Stimulated activated CD4-positive, alpha-beta T cell treated with anti-CD3 and anti-CD28 coated beads, TNF-alpha, amount 100 ng/mL, for 24 hours (primary cell): ENCODE data around the gene BSND.

Experiments used
- DNase-seq, 3 experiments: peaks; one replicate each; pipeline ENCODE4 v3.0.0-alpha.2; 2020; ENCODE audit warnings: low read depth in 3 of 3

The BSND gene

GRCh38 chr1:54975356-54976108 lies 23.2 kb upstream of the BSND start:
- no peak for DNase-seq

- DNase-seq: no peak
These were observed 22.0 kb upstream of the BSND start for GRCh38 chr1:54976747-54977146.

- no peak for DNase-seq
These were observed 21.0 kb upstream of the BSND start for GRCh38 chr1:54977533-54978297.

GRCh38 chr1:54978528-54979326 lies 20.0 kb upstream of the BSND start:
- no peak for DNase-seq

- DNase-seq: no peak
These were observed 19.3 kb upstream of the BSND start for GRCh38 chr1:54979327-54979891.

- no peak for DNase-seq
These were observed 18.6 kb upstream of the BSND start for GRCh38 chr1:54980046-54980527.

- DNase-seq: no peak
These were observed 18.0 kb upstream of the BSND start, which contains the start of gene TMEM61 for GRCh38 chr1:54980528-54981241. TSS of gene TMEM61 (plus strand) at chr1:54980628. CDS start at chr1:54981066, 438 bp downstream.

- no peak for DNase-seq
These were observed 17.3 kb upstream of the BSND start for GRCh38 chr1:54981466-54981865.

GRCh38 chr1:54982739-54983138 lies 16.0 kb upstream of the BSND start:
- no peak for DNase-seq

- DNase-seq: no peak
These were observed 14.4 kb upstream of the BSND start for GRCh38 chr1:54984131-54984842.

GRCh38 chr1:54985556-54985955 lies 13.2 kb upstream of the BSND start:
- no peak for DNase-seq

- no peak for DNase-seq
These were observed 12.7 kb upstream of the BSND start for GRCh38 chr1:54986025-54986424.

- no peak for DNase-seq
These were observed 12.2 kb upstream of the BSND start for GRCh38 chr1:54986533-54986932.

GRCh38 chr1:54987427-54987826 lies 11.3 kb upstream of the BSND start:
- no peak for DNase-seq

- no peak for DNase-seq
These were observed 10.6 kb upstream of the BSND start for GRCh38 chr1:54987919-54988705.

GRCh38 chr1:54988975-54989374 lies 9.8 kb upstream of the BSND start:
- DNase-seq: no peak

GRCh38 chr1:54989473-54989872 lies 9.3 kb upstream of the BSND start:
- DNase-seq: no peak

- DNase-seq: no peak
These were observed 8.5 kb upstream of the BSND start for GRCh38 chr1:54989968-54990810.

- DNase-seq: no peak
These were observed 7.8 kb upstream of the BSND start for GRCh38 chr1:54990916-54991315.
